ENCODE data around the gene HOXB9.

DNA sequence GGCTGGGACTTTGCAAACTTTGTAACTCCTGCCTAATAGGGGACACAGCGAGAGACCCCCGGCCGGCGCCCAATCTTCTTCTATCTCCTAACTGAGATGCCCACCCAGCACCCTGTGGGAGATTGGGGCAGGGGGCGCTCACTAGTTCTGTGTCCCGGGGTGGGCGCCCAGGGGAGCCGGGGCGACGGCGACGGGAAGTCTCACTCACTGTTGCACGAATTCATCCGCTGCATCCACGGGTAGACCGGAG lies 28.7 kb downstream of the HOXB9 start:
- TF ChIP-seq POLR2A (IDR thresholded peaks at IDR 0.05): no peak
- TF ChIP-seq, protein P1, sequence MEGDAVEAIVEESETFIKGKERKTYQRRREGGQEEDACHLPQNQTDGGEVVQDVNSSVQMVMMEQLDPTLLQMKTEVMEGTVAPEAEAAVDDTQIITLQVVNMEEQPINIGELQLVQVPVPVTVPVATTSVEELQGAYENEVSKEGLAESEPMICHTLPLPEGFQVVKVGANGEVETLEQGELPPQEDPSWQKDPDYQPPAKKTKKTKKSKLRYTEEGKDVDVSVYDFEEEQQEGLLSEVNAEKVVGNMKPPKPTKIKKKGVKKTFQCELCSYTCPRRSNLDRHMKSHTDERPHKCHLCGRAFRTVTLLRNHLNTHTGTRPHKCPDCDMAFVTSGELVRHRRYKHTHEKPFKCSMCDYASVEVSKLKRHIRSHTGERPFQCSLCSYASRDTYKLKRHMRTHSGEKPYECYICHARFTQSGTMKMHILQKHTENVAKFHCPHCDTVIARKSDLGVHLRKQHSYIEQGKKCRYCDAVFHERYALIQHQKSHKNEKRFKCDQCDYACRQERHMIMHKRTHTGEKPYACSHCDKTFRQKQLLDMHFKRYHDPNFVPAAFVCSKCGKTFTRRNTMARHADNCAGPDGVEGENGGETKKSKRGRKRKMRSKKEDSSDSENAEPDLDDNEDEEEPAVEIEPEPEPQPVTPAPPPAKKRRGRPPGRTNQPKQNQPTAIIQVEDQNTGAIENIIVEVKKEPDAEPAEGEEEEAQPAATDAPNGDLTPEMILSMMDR (IDR thresholded peaks at IDR 0.05): no peak

Data from testis (tissue), 2 donors.